D721Med (cell line): ENCODE results near the gene KNDC1.

Experiments
- DNase-seq: peaks from one replicate; pipeline ENCODE4 v3.0.0; 2011; ENCODE audit warnings: low spot score; ENCODE audit not compliant: insufficient read length
- FAIRE-seq: peaks from 2 replicates; lab custom pipeline; 2011; peaks lifted over from hg19 to GRCh38; lab: Jason Lieb, UNC
- TF ChIP-seq, protein P1 (sequence below): IDR thresholded peaks from 2 replicates; pipeline ENCODE4 v1.5.1; 2012; ENCODE audit warnings: mild to moderate bottlenecking, control low read depth; ENCODE audit not compliant: insufficient read depth; ENCODE audit errors: missing control alignments

KNDC1 gene

DNA sequence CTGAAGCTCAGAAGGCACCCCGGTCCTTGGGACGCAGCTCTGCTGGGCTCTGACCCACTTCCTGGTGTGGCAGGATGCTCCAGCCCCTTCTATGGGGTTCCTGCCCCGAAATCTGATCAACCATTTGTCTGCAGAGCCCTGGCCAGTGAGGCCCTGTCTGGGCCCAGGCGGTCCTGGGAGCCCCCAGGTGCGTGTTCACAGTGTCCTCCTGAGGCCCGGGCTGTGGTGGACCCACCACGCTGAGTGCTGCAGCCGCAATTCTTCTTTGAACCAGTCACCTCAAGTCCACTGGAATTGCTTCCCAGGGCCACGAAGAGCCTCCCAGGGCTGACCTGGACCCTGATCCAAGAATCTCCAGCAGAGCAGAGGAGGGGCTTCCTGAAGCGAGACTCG is 19.1 kb downstream of the KNDC1 start:
- DNase-seq, result no peak
- TF ChIP-seq, protein P1, sequence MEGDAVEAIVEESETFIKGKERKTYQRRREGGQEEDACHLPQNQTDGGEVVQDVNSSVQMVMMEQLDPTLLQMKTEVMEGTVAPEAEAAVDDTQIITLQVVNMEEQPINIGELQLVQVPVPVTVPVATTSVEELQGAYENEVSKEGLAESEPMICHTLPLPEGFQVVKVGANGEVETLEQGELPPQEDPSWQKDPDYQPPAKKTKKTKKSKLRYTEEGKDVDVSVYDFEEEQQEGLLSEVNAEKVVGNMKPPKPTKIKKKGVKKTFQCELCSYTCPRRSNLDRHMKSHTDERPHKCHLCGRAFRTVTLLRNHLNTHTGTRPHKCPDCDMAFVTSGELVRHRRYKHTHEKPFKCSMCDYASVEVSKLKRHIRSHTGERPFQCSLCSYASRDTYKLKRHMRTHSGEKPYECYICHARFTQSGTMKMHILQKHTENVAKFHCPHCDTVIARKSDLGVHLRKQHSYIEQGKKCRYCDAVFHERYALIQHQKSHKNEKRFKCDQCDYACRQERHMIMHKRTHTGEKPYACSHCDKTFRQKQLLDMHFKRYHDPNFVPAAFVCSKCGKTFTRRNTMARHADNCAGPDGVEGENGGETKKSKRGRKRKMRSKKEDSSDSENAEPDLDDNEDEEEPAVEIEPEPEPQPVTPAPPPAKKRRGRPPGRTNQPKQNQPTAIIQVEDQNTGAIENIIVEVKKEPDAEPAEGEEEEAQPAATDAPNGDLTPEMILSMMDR, result no peak
- no peak for FAIRE-seq

DNA sequence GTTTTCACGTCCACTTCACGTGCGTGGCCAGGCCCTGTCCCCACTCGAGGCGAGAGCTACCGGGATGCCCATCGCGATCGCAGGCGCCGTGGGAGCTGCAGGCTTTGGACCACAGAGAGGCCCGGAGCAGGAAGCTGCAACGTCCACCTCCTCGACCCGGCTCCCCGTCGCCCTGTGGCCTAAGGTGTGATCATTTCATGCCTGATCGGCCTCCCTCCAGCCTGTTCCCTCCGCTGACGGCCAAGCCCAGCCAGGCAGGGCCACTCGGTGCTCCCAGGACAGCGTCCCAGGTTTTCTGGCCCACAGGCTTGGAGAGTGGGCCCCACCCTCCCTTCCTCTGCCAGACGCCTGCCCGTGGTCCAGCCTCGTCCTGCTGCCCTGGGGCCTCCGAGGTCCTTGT is 19.6 kb downstream of the KNDC1 start:
- FAIRE-seq (no peak), DNase-seq (no peak)
- TF ChIP-seq, protein P1, result no peak

DNA sequence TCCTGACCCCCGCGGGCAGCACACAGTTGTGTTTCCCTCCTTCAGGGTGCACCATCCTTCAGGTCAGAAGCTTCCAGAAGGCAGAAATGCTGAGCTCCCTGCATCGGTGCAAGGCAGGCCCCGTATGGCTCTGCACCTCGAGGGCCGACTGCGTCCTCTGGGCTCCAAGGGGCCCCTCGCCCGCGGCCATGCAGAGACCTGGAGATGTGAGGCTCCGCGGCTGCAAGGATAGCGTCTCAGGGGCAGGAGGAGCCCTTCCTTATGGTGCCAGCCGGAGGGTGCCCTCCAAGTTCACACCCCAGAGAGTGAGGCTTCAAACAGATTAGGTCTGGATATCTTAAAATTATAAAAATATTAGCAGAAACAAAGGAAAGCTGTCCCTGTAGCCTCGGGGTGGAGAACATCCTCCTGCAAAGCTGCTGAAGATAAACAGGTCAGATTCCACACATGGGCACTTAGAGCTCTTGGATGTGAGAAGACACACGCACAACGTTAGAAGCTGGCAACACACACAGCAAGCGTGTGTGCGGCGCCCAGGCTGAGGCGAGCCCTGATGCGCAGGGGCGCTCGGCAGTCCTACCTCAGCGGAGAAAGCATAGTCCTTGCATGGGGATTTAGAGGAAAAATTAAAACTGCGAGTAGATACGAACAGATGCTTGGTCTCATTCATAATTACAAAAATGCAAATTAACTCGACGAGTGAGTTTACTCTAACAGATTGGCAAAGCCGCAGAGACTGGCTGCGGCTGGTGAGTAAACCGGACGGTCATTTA is 20.4 kb downstream of the KNDC1 start:
- no peak for FAIRE-seq

DNA sequence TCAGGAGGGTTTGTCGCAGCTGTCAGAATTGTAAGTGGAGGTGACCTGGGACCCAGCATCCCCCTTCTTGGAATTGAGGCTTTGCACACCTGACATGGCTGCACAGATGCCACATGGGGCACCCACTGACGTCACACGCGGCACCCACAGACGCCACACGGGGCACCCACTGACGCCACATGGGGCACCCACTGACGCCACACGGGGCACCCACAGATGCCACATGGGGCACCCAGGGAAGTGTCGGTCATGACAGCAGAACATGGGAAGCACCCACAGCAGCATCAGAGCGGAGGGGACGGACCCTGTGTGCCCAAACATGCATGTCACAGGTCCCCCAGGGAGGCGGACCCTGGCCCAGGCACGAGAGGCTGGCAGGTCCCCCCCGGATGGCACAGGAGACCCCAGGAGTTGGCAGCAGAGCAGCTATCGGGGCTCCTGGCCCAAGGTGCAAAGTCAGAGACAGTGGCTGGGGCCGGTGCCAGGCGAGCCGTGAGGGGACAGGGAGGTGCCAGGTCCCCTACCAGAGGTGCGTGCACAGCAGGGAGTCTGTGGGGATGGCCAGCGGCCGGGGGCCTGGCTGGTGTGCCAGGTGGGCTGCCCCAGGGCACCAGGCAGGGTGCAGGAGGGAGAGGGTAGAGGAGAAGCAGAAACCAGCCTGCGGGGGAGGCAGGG is 21.1 kb downstream of the KNDC1 start:
- no peak for FAIRE-seq
- TF ChIP-seq, protein P1, result no peak
- no peak for DNase-seq

More for the DNA sequence above, 20.4 kb downstream of the KNDC1 start:
- no peak for DNase-seq
- TF ChIP-seq, protein P1, result no peak

DNA sequence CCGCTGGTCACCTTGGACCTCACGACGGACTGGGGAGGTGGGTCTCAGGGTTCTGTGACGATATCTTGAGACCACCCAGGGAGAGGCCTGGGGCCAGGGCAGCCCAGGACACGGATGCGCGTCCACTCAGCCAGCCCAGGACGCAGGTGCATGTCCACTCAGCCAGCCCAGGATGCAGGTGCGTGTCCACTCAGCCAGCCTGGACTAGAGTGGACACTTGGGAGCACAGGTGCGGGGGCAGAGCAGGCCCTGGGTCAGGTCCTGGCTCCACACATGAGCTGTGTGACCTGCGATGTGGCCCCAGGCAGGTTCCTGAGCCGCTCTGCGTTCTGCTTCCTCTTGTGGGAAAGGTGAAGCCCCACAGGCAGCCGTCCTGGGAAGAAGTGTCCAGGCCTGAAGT is 22.2 kb downstream of the KNDC1 start:
- no peak for DNase-seq
- TF ChIP-seq, protein P1, result no peak
- no peak for FAIRE-seq

DNA sequence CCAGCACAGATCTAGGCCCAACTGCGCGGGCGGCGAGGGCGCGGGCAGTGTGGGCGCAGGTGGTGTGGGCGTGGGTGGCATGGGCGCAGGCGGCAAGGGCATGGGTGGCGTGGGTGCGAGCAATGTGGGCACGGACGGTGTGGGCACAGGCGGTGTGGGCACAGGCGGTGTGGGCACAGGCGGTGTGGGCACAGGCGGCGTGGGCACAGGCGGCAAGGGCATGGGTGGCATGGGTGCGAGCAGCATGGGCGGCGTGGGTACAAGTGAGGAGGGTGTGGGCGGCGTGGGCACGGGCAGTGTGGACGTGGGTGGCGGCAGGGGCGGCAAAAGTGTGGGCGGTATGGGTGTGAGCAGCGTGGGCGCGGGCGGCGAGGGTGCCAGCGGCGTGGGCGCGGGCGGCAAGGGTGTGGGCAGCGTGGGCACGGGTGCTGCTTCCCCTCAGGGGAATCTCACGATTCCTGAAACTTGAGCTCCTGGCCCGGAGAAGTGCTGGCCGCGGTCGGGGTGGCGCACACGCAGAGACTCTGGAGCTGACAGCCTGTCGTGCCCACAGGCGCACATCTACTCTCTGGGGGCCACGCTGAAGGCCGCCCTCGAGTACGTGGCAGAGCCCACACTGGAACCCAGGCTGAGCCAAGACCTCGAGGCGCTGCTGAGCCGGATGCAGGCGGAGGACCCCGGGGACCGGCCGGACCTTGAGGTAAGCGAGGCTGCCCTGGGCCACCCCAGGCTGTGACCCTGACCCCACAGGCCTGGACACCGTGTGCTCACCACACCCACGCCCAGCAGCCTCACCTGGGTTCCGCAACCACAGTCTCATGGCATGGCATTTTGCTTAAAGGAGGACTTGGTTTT is 23.0 kb downstream of the KNDC1 start:
- DNase-seq, result no peak
- TF ChIP-seq, protein P1, result no peak
- no peak for FAIRE-seq
